Neural crest cell (in vitro differentiated cells): ENCODE measurements around the gene MAP4K1. TPM values are rescaled to one million over a fixed set of nuclear protein-coding genes. Genes with fewer than 3 reads are reported as not detected.

Source experiments
- DNase-seq: peaks from one replicate; pipeline ENCODE4 v3.0.0; 2021; ENCODE audit warnings: low read depth, mixed read lengths, low spot score
- H3K27ac Mint-ChIP-seq: one replicate; pipeline ENCODE4 v1.8.0; 2021; ENCODE audit warnings: mild to moderate bottlenecking, mixed read lengths; ENCODE audit not compliant: unreplicated experiment
- H3K27me3 Mint-ChIP-seq: 2 replicates; pipeline ENCODE4 v1.8.0; 2021; ENCODE audit warnings: low read depth, mild to moderate bottlenecking, mixed read lengths
- H3K36me3 Mint-ChIP-seq: 2 replicates; pipeline ENCODE4 v1.8.0; 2021; ENCODE audit warnings: low read depth, mild to moderate bottlenecking, mixed read lengths
- H3K4me1 Mint-ChIP-seq: 2 replicates; pipeline ENCODE4 v1.8.0; 2021; ENCODE audit warnings: mixed read lengths
- H3K4me3 Mint-ChIP-seq: one replicate; pipeline ENCODE4 v1.8.0; 2021; ENCODE audit warnings: mild to moderate bottlenecking, mixed read lengths
- H3K9me3 Mint-ChIP-seq: 2 replicates; pipeline ENCODE4 v1.8.0; 2021; ENCODE audit warnings: mixed read lengths
- CTCF ChIP-seq: fragments of 200-600 bp; sonication (generic); conservative IDR thresholded peaks from 2 replicates; pipeline ENCODE4 v1.5.0; 2021; ENCODE audit warnings: antibody characterized with exemption, mild to moderate bottlenecking
- total RNA-seq: library from RNA; stranded (reverse); gene quantifications from 2 replicates; pipeline ENCODE4 v1.2.1, GENCODE V29; 2021

The MAP4K1 gene
- total RNA-seq, 1 donor from 2014 or later = 3.4 TPM

GRCh38 chr19:38624822-38625221, 7.1 kb upstream of the MAP4K1 start:
- Mint-ChIP-seq H3K4me3 (no peak overlapping the region), H3K27ac (no peak overlapping the region), H3K9me3 (no peaks in the 10 kb centered on the region), H3K27me3 (no peaks in the 10 kb centered on the region), H3K36me3 (peaks cover 8% of the 10 kb centered on the region), H3K4me1 (peaks cover 2% of the 10 kb centered on the region)
- TF ChIP-seq CTCF = no peak
- DNase-seq = no peak

- Mint-ChIP-seq H3K4me3 (peak overlapping the region; percentile 99), H3K9me3 (no peaks in the 10 kb centered on the region), H3K4me1 (peaks cover 20% of the 10 kb centered on the region), H3K27ac (peak overlapping the region; percentile 100), H3K36me3 (peaks cover 7% of the 10 kb centered on the region), H3K27me3 (no peaks in the 10 kb centered on the region)
- DNase-seq = no peak
- no peak for TF ChIP-seq CTCF
These were observed 1.8 kb upstream of the MAP4K1 start for GRCh38 chr19:38619361-38620174.

GRCh38 chr19:38618590-38619360, 1.0 kb upstream of the MAP4K1 start, which contains the start of gene EIF3K:
TSS of gene EIF3K (plus strand) at chr19:38619188. CDS start at chr19:38619269, 81 bp downstream.
- H3K36me3 Mint-ChIP-seq = peaks cover 7% of the 10 kb centered on the region
- peak within 1 kb of the TSS; percentile 100 for H3K27ac Mint-ChIP-seq
- TF ChIP-seq CTCF = no peak
- H3K27me3 Mint-ChIP-seq = no peaks in the 10 kb centered on the region
- H3K4me3 Mint-ChIP-seq = peak within 1 kb of the TSS; percentile 99
- no peaks in the 10 kb centered on the region for H3K9me3 Mint-ChIP-seq
- H3K4me1 Mint-ChIP-seq = peaks cover 20% of the 10 kb centered on the region
- peak; percentile 100 for DNase-seq

- Mint-ChIP-seq H3K27me3 (no peaks in the 10 kb centered on the region), H3K27ac (no peak overlapping the region)
These were observed 430 bp downstream of the MAP4K1 start for GRCh38 chr19:38617283-38617763.

More at GRCh38 chr19:38617283-38617763, 430 bp downstream of the MAP4K1 start:
- no peaks in the 10 kb centered on the region for H3K9me3 Mint-ChIP-seq
- TF ChIP-seq CTCF = no peak
- no peak for DNase-seq
- H3K36me3 Mint-ChIP-seq = peaks cover 7% of the 10 kb centered on the region
- H3K4me3 Mint-ChIP-seq = peak overlapping the region; percentile 65
- peaks cover 20% of the 10 kb centered on the region for H3K4me1 Mint-ChIP-seq
